HG03460 (cell line): ENCODE measurements around the gene RPS3.

Experiments used
- ATAC-seq: cut with Tn5 transposase; IDR thresholded peaks from one replicate; pipeline ENCODE4 v1.9.1; 2021; ENCODE audit not compliant: unreplicated experiment

Gene RPS3

GRCh38 chr11:75433443-75433842 lies 34.1 kb downstream of the RPS3 start:
- ATAC-seq = no peak

DNA sequence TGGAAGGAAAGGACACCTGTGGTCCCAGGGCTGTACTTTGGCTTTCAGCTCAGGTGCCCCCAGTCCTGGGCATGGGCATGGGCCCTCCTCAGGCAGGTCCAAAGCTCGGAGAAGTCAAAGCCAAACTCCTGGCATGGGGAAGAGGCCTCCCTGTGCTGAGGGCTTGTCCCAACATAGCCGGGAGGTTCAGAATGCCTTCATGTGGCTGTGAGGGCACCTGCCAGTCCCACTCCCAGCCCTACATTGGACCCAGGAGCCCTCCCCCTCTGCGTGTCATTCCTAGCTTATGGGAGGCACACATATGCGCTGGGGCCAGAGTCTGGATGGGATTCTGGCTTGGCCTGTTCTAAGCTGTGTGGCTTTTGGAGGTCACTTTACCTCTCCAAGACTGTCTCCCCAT lies 34.7 kb downstream of the RPS3 start:
- no peak for ATAC-seq

DNA sequence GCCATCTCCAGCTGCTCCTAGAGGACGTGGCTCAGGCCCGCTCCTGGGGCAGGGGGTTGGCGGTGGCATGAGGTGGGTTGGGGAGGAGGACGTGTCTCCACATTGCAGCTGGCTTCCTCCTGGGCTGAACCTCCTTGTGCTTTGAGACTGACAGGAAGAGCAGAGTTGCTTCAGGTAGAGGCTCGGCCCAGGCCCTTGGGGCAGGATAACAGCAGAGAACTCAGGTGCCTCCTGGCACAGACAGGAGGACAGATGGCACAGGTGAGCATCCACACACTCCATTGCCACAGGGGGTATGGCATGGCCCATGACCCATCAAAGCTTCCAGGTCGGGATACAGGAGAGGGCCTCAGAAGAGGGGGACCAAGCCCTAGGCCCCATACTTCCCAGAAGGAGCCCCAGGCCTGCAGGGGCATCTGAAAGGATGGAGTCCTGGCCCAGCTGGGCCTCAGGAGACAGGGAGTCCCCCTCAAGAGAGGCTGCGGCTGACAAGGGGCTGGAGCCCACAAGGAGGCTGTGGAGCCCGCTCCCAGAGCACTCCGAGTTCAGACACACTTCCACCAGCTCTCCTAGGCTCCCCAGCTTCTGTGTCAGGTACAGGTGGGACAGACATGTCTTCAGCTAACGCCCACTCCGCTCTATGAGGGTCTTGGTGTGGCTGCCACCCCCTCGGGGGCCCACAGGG lies 35.7 kb downstream of the RPS3 start:
- no peak for ATAC-seq

GRCh38 chr11:75435571-75435925 lies 36.2 kb downstream of the RPS3 start:
- ATAC-seq = no peak

GRCh38 chr11:75436806-75437205 lies 37.5 kb downstream of the RPS3 start:
- ATAC-seq = no peak

DNA sequence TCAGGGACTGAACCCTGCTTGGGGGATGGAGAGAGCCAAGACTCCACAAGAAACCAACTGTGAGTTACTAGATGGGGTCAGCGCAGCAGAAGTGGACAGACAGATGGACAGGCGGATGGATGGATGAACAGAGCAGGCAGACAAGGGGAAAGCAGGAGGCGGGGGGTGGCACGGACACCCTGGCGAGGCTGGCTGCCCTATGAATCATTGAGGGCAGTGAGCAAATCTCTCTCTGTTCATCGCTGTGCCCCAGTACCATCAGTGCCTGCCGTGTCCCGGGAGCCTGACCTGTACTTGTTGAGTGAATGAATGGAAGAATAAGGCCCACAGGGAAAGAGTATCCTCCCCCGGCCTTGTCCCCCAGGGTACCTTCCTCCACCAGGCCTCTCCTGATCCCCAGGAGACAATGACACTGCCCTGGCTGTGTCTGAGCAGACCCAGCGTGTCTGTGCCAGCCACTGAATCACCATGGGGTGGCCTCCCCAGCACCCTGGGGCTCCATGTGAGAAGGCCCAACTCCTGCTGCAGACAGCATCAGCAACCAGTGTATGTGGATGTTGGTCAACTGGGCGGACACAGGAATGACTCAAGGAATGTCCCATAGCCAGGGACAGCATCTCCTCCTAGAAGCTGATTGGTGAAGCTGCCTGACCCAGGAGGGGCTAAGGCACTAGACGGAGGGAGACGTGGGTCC lies 38.8 kb downstream of the RPS3 start:
- ATAC-seq = no peak

- no peak for ATAC-seq
Observed at GRCh38 chr11:75439026-75439425, 39.7 kb downstream of the RPS3 start.

DNA sequence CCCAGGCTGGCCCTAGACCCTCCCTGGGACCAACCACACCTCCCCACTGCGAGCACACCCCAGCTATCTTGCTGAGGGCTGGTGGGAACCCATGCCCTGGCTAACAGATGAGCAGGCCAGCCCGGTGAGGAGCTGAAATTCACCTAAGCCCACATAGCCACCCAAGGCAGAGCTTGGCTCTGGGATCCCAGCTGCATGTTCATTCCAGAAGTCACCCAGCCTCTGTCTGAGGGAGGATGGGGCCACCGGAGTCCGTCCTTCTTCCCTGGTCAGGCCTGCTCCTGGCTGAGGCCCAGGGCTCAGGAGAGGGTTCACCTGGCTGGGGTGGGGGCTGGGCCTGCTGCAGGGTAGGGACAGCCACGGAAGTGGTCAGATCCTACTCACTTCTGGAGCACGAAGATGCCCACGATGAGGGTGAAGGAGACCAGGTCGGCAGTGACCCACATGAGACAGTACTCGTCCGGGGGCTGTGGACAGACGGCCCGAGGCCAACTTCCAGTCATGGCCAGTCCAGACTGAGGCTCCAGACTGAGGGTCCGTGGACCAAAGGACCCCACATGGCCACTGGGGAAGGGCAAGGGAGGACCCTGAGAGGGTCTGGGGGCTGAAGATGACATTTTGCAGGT lies 40.3 kb downstream of the RPS3 start:
- no peak for ATAC-seq

DNA sequence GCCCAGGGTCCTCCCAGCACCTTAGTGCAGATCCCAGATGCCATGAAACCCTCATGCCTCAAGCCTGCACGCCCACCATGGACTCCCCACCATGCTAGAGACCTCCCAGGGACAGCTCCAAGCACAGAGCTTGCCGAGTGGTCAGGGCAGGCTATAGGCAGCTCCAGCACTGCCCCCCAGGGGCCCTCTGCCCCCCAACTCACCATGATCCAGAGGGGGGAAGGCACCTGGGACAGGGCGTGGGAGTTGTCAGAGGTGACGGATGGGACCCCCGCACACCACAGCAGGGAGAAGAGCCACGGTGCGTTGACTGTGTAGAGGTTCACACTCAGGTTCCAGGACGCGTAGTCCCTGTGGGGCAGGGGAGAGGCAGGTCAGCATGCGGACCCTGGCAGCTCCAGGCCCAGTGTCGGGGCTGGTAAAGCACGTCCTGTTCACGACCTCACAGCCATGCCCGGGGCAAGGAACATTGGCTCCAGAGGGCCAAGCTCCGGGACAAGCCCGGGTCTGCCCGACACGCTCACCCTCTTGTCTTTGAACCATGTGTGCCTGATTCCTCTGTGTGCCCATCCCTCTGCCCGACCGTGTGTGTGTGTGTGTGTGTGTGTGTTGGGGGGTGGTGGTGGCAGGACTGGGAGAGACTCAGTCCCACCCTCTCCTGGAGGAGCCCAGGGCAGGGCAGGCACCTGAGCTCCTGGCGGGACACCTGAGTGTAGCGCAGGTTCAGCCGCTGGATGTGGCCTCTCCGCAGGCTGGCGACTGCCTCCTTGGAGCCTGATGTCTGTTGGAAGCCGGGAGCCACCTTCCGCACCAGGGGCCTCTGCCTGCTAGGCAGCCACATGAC lies 41.9 kb downstream of the RPS3 start:
- no peak for ATAC-seq

DNA sequence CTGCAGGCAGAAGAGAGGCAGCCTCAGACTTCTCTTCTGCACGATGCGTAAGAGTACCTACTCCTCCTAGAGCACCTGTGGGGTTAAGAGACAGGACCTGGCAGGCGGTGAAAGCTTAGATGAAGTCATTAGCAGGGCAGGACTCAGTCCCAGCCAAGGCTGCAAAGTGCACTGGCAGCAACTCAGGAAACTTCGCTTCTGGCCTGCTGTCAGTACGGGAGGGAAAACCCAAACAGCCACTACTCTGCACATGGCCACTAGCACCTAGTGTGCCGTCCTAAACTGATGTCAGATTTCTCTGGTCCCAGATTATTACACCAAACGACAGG lies 42.5 kb downstream of the RPS3 start:
- no peak for ATAC-seq

DNA sequence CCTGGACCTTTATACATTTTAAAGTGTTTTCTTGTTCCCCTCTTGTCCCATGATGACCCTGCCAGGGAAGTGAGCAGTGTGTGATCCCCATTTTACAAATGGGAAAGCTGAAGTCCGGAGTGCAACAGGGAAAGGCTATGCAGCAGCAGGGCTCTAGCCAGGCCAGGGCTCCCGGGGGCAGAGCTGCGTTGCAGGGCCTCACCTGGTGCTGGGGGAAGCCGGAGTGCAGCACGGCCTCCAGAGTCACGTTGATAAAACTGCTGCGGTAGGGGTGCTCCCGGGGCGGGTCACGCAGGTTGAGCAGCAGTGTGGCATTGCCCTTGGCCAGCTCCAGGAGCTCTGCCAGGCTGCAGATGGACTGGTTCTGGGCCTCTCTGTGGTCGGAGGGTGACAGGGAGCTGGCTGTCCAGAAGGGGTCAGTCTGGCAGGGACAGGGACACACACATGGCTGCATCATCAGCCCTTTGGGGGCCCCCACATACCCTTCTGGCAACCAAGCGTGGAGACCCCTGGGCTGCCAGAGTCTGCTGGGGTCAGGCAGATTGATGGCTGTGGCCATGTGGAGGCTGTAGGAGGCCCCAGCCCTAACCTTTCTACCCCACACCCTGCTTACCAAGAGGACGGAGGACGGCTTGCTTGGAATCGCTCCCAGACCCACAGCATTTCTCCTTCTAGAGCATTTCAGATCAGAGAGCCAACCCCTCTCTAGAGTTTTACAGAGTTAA lies 43.0 kb downstream of the RPS3 start:
- ATAC-seq = no peak

DNA sequence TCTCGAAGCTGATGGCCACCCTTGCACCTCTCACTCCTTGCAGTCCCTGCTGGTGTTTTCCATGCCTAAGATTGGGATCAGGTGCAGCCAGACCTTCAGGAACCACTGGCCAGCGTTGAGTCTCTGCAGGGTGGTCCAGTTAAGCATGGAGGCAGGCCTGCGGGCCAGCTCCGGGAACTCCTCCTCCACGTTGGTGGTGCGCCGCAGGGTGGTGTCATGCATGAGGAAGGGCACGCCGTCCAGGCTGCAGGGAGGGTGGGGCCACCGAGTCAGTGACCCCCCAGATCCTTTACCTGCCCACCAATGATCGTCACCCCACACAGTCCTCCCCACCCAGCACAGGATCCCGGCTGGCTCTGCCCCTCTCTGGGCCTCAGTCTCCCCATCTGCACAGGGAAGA lies 43.7 kb downstream of the RPS3 start:
- ATAC-seq = no peak

DNA sequence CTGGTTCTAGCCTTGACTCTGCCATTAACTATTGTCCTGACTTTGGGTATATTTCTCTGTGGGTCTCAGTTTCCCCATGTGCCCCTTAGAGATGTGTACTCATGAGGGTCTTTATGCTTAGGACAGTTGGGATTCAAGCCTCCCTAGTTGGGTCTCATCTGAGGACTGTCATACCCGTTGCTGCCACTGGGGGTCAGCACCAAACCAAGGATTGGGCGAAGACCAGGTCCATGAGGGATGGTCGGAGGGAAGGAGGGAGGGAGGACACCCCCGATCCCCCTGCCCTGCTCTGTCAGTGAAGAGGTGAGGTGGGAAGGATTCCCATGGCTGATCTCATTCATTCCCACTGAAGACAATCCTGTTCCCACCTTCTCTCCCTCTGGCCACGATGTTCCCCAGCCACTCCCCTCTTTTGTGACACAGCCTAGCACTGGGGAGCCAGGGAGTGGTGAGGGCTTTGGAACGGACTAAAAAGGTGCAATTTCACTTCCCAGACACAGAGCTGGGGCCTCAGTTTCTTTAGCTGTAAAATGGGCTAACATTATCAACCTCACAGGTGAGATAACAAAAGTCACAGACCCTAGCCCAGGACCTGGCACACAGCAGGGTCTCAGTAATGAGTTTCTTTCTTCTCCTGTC lies 46.1 kb downstream of the RPS3 start:
- ATAC-seq = no peak

GRCh38 chr11:75447415-75447814 lies 48.1 kb downstream of the RPS3 start:
- no peak for ATAC-seq

DNA sequence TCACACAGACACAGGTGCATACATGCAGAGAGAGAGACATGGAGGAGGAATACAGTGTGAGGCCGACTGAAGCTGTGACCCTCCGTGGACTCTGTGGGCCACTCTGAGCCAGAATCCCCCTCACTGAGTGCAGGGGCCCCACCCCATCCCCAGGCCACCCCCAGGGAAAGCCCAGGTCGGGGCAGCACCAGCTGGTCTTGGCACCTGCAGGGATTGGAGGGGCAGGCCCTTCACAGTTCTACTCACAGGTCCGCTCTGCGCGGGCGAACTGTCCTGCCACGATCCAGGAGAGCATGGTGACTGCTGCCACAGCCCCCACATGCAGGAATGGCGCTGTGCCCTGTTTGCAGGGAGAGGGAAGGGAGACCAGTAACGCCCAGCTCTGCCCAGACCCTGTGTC lies 50.0 kb downstream of the RPS3 start:
- no peak for ATAC-seq

- ATAC-seq = no peak
Observed at GRCh38 chr11:75449776-75450175, 50.5 kb downstream of the RPS3 start.

- no peak for ATAC-seq
Observed at GRCh38 chr11:75450236-75450635, 50.9 kb downstream of the RPS3 start.

- ATAC-seq = no peak
Observed at GRCh38 chr11:75450826-75451821, 51.8 kb downstream of the RPS3 start.

- ATAC-seq = no peak
Observed at GRCh38 chr11:75453916-75454655, 54.8 kb downstream of the RPS3 start.
